Measurements from ENCODE around the gene ZKSCAN8. TPM values are rescaled to one million over a fixed set of nuclear protein-coding genes. Genes with fewer than 3 reads are reported as not detected.

ZKSCAN8 gene
- total RNA-seq, 1 experiment from 2014 or later, result 25.4 TPM

- H3K4me3 Mint-ChIP-seq, result no peak overlapping the region
- H3K9me3 Mint-ChIP-seq, result no peaks in the 10 kb centered on the region
- Histone ChIP-seq H4K5ac (ENCODE audit: insufficient read length, low read depth, low read length) (no peak overlapping the region), H2BK120ac (ENCODE audit: low read depth, low read length, poor library complexity, severe bottlenecking) (no peak overlapping the region), H3K79me2 (ENCODE audit: insufficient read depth, low read length) (no peaks in the 10 kb centered on the region), H2BK15ac (ENCODE audit: low read depth, low read length) (no peak overlapping the region), H4K91ac (ENCODE audit: insufficient read length, low read depth, low read length) (no peak overlapping the region), H3K9ac (ENCODE audit: extremely low read depth, insufficient read length, low read length) (no peak overlapping the region), H3K14ac (ENCODE audit: insufficient read depth, low read length) (no peak overlapping the region), H3K23ac (ENCODE audit: insufficient read length, low read depth, low read length) (no peak overlapping the region), H3K4me1 (ENCODE audit: insufficient read depth, low read length) (no peaks in the 10 kb centered on the region), H2BK20ac (ENCODE audit: low read depth, low read length, poor library complexity, severe bottlenecking) (no peak overlapping the region), H3K18ac (ENCODE audit: insufficient read length, low read depth, low read length) (no peak overlapping the region), H3T11ph (ENCODE audit: low read length) (no peak overlapping the region), H3K56ac (ENCODE audit: insufficient read length, low read depth, low read length) (no peak overlapping the region), H2BK5ac (ENCODE audit: insufficient read length, low read length) (no peak overlapping the region), H3K4ac (ENCODE audit: low read depth, low read length) (no peak overlapping the region), H3K4me2 (ENCODE audit: insufficient read depth, insufficient read length, low read length) (no peak overlapping the region), H3K23me2 (ENCODE audit: insufficient read length, low read depth, low read length, poor library complexity, severe bottlenecking) (peaks cover 3% of the 10 kb centered on the region), H2BK12ac (ENCODE audit: insufficient read length, low read depth, low read length) (no peak overlapping the region), H3K9me3 (ENCODE audit: control insufficient read depth, low read depth, low read length) (no peaks in the 10 kb centered on the region), H3K79me1 (ENCODE audit: insufficient read depth, low read depth, low read length, poor library complexity, severe bottlenecking) (no peaks in the 10 kb centered on the region), H4K8ac (replicated peaks; ENCODE audit: insufficient read length, low read depth, low read length) (no peak overlapping the region), H3K27me3 (ENCODE audit: insufficient read depth, low read length) (no peaks in the 10 kb centered on the region; the same call in 1 of the 2 replicates), H3K27ac (ENCODE audit: insufficient read length, low read depth, low read length) (no peak overlapping the region), H4K20me1 (ENCODE audit: control insufficient read depth, insufficient read depth, insufficient read length) (no peaks in the 10 kb centered on the region), H2AK5ac (ENCODE audit: insufficient read length, low read length) (no peak overlapping the region), H2AFZ (ENCODE audit: low read length) (no peak overlapping the region)
- H3K27me3 Mint-ChIP-seq (ENCODE audit: low read depth), result peaks cover 38% of the 10 kb centered on the region
- no peak for DNase-seq
- no CpG with 5 or more reads among the region's 3 CpGs for WGBS (ENCODE audit: extremely low coverage, insufficient read length, low lambda C conversion rate)
- no peak overlapping the region; a peak in 1 of 7 replicates for H3K27ac Mint-ChIP-seq
- H3K4me1 Mint-ChIP-seq, result peaks cover 4 to 8% of the 10 kb centered on the region in 2 experiments; a peak in 3 of 4 replicates
- TF ChIP-seq CTCF (conservative IDR thresholded peaks at IDR 0.05), result no peak
- H3K36me3 Mint-ChIP-seq (ENCODE audit: insufficient read depth in 1 of 3, low read depth in 3 of 3), result no peaks in the 10 kb centered on the region
Measured at GRCh38 chr6:28107506-28107905, 34.2 kb upstream of the ZKSCAN8 start.
